Prostate gland (tissue), 2 donors: ENCODE measurements around the gene SESN1.

Source experiments
- CTCF ChIP-seq, 4 experiments: fragments of 200-600 bp in 2 of 4; fragments of 450-650 bp in 2 of 4; sonication (generic) in 2 of 4; IDR thresholded peaks; 1 replicate in 3 of 4; 2 replicates in 1 of 4; pipeline ENCODE4 v1.5.1; 2016 to 2019; ENCODE audit warnings: antibody characterized with exemption in 4 of 4, mild to moderate bottlenecking in 2 of 4, moderate library complexity in 2 of 4
- POLR2A ChIP-seq: fragments of 450-650 bp; IDR thresholded peaks from one replicate; pipeline ENCODE4 v1.6.1; 2016; ENCODE audit warnings: antibody characterized with exemption, mild to moderate bottlenecking
- POLR2AphosphoS5 ChIP-seq: sonication (generic); formaldehyde crosslinking; IDR thresholded peaks from one replicate; pipeline ENCODE4 v1.6.1; 2017; ENCODE audit warnings: antibody characterized with exemption

- TF ChIP-seq CTCF (IDR thresholded peaks at IDR 0.05) (no peak), POLR2A (no peak), POLR2AphosphoS5 (no peak)
Measured at GRCh38 chr6:108958900-108959770, 135.5 kb downstream of the SESN1 start.
